Gastroesophageal sphincter (tissue), 3 donors: ENCODE results near the gene BOLA2.
"Not testable (repeated sequence)": the region's sequence is repeated elsewhere in the genome, so short reads cannot be mapped to it uniquely, and the experiment has no call there.

Experiments used
- POLR2A ChIP-seq, 2 donors: fragments of 450-650 bp; IDR thresholded peaks; one replicate each; pipeline ENCODE4 v1.6.1; 2017; ENCODE audit warnings: antibody characterized with exemption in 2 of 2, mild to moderate bottlenecking in 2 of 2, moderate library complexity in 1 of 2
- TF ChIP-seq, protein P1 (sequence below), 4 experiments: fragments of 200-600 bp in 2 of 4; fragments of 450-650 bp in 2 of 4; sonication (generic) in 1 of 4; IDR thresholded peaks; one replicate each; pipeline ENCODE4 v1.5.1; 2017 to 2019; ENCODE audit warnings: antibody characterized with exemption in 4 of 4, mild to moderate bottlenecking in 2 of 4, moderate library complexity in 2 of 4

DNA sequence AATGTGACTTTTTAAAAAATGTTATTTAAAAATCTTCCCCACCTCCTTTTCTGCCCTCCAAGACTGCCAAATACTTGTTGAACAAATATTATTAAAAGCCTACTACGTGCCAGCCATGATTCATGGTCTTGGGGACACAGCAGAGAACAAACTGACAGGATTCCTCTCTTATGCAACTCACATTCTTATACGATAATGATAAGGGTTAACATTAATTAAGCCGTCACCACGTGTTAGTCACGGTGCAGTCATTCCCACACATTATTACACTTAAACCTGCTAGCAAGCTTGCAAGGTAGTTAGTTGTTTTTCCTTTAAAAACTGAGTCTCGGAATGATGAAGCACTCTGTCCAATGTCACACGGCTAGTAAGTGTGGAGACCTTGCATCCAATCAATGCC lies 48.9 kb downstream of the BOLA2 start:
- not testable (repeated sequence) for TF ChIP-seq POLR2A (IDR thresholded peaks at IDR 0.05)
- TF ChIP-seq, protein P1, sequence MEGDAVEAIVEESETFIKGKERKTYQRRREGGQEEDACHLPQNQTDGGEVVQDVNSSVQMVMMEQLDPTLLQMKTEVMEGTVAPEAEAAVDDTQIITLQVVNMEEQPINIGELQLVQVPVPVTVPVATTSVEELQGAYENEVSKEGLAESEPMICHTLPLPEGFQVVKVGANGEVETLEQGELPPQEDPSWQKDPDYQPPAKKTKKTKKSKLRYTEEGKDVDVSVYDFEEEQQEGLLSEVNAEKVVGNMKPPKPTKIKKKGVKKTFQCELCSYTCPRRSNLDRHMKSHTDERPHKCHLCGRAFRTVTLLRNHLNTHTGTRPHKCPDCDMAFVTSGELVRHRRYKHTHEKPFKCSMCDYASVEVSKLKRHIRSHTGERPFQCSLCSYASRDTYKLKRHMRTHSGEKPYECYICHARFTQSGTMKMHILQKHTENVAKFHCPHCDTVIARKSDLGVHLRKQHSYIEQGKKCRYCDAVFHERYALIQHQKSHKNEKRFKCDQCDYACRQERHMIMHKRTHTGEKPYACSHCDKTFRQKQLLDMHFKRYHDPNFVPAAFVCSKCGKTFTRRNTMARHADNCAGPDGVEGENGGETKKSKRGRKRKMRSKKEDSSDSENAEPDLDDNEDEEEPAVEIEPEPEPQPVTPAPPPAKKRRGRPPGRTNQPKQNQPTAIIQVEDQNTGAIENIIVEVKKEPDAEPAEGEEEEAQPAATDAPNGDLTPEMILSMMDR (IDR thresholded peaks at IDR 0.05), result not testable (repeated sequence)
